M059J (cell line): ENCODE measurements around the gene SLC25A34. TPM values are rescaled to one million over a fixed set of nuclear protein-coding genes. Genes with fewer than 3 reads are reported as not detected.

Experiments used
- DNase-seq: peaks from one replicate; pipeline ENCODE4 v3.0.0-alpha.2; 2012; ENCODE audit warnings: low read depth
- total RNA-seq: library from RNA; depleted of rRNA; stranded (reverse); fragments of >200 nt; shearing (Covaris generic); gene quantifications from 2 replicates; pipeline ENCODE4 v1.2.3, GENCODE V29; 2014

The SLC25A34 gene
- total RNA-seq, 1 experiment from 2014 or later, result 0.27 TPM

DNA sequence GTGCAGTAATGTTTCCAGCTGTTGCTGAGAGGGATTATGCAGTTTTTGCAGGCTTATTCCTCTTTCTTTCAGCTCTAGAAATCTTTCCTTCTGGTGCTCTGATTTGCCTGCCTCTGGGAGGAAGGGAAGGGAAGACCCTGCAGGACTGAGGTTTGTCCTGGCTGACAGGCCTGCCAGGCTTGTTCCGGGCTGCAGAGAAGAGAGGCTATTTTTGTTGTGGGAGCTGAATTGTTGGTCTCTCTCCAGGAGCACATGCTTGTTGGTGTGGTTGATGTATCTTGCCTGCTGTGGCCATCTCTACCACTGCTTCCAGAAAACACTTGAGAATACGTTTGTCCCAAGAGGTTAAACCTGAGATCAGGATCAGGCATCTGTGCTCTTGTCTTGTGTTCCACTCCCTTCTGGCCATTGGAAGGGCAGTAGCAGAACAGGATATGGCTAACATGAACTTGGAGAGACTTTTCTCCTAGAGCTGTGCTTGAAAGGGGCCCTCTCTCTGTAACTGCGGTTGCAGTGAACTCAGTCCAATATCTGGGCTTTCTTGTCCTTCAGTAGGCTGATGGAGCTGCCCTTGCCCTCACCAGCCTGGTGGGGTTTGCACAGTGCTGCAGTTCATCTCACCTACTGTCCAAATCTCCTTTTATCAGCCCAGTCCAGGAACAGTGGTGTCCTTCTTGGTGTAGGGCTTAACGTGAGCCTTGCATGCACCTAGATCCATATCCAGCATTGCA is 21.5 kb upstream of the SLC25A34 start:
- DNase-seq, result no peak

DNA sequence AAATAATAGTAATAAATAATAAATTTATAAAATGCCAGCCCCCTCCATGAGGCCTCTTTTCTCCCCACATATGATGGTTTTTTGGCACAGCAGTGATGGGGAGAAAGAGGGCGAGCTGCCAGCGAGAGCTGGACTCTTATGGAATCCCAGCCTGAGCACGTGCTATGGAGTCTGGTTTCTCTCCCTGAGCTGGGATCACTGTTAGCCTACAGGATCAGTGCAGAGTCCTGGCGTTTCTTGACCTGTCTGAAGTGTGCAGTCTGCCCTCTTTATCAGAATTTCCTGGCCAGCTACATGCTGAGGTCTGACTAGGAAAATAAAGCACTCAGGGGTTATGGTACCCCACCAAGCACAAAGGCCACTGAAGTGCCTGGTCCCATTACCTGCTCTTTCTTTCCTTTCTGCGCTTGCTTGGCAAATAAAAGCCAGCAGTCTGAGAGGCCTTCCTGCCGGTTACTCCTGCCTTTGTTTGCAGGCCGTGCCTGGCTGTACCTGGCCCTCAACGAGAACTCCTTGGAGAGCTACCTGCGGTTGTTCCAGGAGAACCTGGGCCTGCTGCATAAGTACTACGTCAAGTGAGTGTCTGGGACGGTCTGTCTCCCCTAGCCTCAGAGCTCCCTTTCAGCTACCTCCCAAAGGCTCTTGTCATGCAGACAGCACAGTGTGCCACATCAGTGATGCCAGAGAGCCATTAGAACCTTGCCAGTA is 18.5 kb upstream of the SLC25A34 start:
- DNase-seq, result no peak

DNA sequence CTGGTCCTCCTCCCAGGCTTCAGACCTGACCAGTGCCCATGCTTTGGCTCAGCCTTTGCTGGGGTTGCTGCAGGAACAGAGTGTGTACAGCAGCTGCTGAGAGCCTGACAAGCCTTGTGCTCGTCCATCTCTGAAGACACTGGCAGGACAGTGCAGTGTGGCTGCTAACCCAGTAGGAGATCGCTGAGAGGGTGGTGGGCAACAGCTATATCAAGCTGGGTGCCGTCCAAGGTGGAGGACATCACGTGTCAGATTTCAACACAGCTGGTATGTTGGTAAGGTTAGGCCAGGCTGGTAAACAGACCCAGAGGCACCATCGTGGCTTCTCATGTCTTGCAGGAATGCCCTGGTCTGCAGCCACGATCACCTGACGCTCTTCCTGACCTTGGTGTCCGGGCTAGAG is 17.9 kb upstream of the SLC25A34 start:
- DNase-seq, result no peak

DNA sequence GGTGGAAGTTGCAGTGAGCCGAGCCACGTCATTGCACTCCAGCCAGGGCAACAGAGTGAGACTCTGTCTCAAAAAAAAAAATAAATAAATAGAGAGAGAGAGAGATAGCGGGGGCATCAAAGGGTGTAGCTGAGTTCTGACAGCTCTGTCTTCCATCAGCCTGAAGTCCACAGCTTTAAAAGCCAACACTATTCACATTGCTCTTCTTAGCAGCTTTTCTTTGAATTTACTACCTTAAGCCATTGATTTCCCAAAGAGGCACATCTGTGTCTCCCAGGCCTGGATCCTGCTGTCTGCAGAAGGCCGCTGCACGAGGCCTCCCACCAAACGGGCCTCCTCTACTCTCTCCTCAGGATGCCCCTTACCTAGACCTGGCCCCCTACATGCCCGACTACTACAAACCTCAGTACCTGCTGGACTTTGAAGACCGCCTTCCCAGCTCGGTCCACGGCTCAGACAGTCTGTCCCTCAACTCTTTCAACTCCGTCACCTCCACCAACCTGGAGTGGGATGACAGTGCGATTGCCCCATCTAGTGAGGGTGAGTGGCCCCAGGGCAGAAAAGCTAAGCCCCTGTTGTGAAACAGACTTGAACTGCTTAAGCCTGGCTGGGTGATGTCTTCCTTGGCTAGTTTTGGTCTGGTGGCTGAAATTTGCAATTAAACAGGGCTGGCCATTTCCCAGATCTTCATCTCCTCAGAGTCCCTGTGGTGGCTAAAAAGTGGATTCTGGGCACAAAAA is 16.5 kb upstream of the SLC25A34 start:
- no peak for DNase-seq

DNA sequence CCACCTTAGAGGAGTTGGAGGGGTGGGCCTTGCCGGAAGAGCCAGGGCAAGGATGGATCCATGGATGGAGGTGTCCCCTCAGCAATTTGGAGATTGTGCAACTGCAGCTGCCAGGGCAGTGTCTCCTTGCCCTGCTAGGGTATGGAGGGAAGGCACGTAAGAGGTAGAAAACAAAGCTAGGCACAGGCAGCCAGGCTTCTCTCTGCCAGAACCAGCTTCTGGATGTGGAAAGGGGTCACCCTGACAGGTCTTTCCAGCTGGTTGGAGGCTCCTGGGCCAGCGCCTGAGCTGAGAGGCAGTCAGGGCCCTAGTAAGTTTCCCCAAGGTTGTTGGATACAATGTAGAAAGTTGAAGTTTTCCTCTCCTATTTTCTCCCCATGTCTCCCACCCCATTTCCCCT is 15.2 kb upstream of the SLC25A34 start:
- no peak for DNase-seq

DNA sequence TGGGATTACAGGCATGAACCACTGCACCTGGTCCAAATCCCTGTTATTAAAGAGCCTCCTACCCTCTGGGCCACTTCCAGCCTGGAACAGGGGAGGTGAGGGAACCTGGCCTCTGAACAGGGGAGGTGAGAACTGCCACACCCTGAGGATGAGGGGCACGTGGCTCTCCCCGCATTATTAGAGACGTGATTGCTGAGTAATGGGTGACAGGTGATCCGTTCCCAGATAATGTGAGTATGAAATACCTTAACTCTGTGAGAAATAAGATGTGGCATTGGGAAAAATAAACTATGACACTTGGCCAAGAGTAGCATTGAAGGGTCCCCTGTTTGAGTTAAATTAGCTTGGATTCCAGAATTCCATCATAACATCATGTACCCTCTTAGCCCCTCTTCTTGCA is 13.6 kb upstream of the SLC25A34 start:
- DNase-seq, result no peak

DNA sequence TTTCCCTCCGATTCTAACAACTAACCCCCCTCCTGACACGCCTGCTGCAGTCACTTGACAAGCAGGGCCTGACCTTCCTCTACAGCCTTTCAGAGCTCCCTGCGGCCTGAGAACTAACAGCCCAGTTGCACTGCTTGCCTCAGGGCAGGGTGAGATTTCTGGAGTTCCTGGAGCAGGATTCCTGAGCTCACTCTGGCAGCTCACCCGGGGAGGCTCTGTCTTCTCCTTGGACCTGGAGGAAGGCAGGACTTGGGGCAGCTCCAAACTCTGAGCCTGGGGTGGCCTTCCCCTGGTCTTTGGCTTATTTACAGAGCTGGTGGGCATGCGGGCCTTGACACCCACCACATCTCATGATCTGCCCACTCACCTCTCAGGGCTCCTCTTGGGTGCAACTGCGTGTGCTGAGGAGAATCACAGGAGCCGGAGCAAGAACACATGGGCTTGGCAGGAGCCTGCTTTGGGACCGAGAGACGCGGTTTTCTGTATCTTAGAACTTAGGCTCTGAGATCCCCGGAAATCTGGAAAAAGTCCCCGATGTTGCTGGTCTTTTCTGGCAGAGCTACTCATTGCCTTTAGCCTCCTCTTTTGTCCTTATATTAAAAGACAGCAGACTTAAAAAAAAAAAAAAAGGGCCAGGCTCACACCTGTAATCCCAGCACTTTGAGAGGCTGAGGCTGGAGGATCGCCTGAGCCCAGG is 13.1 kb upstream of the SLC25A34 start:
- DNase-seq, result no peak

DNA sequence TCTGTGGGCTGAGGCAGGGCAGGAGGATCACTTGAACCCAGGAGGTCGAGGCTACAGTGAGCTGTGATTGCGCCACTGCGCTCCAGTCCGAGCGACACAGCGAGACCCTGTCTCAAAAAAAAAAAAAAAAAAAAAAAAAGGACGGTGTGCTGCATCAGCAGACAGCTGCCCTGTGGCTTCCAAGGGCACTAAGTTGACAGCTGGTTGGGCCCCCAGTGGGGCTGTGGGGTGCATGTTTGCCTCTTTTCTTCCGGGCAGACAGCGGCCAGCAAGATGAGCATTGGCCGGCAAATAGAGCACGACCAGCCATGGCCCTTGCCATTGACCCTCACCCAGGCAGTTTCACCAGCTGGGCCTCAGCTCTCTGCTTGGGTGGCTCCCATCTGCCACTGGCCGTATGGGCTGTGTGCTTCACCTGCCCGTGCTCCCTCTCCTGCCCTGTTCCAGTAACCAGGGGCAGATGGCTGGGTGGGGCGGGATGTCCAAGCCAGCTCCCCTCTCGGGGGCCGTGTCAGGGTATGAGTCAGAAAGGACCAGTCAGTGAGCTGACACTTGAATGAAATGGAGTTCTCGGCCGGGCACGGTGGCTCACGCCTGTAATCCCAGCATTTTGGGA is 12.3 kb upstream of the SLC25A34 start:
- DNase-seq, result no peak

DNA sequence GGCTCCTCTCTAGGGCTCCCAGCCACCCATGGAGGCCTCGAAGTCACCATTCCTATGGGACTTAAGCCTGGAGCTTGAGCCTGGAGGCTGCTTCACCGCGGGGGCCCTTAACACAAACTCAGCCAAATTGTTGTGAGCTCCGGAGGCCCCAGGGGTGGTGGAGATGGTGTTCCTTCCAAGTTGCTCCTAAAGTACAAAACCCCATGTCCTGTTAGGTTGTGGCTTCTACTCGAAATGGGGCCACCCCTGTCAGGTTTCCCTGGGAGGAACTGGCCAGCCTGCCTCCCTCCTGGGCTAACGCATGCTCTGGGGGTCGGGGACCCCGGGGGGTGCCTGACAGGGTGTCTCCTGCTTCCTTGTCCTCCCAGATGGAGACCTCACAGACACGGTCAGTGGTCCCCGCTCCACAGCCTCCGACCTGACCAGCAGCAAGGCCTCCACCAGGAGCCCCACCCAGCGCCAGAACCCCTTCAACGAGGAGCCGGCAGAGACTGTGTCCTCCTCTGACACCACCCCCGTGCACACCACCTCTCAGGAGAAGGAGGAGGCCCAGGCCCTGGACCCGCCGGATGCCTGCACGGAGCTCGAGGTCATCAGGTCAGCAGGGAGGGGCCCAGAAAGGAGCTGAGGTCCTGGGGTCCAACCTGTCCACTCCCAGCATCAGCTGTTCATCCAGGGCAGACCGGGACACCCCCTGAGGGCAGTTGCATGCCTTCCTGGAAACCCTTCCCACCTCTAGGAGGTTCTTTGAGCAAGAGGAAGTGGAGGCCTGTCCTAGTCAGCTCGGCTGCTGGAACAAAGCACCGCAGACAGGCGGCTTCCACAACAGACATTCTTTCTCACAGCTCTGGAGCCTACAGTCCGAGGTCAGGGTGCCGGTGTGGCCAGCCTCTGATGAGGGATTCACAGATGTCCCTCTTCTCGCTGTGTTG is 10.8 kb upstream of the SLC25A34 start:
- DNase-seq, result no peak

DNA sequence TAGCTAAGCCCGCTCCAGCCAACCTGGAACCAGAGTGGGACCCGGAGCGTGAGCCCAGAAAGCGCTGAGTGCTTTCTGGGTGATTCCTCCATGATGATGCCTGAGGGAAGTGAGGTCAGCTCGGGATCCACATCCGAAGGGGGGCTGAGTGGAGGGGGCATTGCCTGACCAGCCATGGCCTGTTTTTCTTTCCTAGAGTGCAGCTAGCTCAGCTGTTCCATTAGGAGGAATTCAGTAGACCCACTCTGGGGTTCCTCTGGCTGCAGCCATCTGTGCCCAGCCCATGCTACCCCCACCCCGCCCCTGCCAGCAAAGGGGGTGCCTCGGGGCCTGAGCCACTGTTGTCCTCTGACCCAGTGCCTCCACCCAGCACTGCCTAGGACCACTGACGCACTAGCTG is 9.6 kb upstream of the SLC25A34 start:
- DNase-seq, result no peak

DNA sequence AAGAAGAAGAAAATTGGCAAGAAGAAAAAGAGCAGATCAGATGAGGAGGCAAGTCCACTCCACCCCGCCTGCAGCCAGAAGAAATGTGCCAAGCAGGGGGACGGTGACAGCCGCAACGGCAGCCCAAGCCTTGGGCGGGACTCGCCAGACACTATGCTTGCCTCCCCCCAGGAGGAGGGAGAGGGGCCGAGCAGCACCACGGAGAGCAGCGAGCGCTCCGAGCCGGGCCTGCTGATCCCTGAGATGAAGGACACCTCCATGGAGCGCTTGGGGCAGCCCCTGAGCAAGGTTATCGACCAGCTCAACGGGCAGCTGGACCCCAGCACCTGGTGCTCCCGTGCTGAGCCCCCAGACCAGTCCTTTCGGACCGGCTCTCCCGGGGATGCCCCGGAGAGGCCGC is 9.0 kb upstream of the SLC25A34 start:
- DNase-seq, result no peak

DNA sequence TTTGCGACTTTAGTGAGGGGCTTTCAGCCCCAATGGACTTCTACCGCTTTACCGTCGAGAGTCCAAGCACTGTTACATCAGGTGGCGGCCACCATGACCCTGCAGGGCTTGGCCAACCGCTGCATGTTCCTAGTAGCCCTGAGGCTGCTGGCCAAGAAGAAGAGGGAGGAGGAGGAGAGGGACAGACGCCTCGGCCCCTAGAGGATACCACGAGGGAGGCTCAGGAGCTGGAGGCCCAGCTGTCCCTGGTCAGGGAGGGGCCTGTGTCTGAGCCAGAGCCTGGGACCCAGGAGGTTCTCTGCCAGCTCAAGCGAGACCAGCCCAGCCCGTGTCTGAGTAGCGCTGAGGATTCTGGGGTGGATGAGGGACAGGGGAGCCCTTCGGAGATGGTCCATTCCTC is 8.6 kb upstream of the SLC25A34 start:
- no peak for DNase-seq

DNA sequence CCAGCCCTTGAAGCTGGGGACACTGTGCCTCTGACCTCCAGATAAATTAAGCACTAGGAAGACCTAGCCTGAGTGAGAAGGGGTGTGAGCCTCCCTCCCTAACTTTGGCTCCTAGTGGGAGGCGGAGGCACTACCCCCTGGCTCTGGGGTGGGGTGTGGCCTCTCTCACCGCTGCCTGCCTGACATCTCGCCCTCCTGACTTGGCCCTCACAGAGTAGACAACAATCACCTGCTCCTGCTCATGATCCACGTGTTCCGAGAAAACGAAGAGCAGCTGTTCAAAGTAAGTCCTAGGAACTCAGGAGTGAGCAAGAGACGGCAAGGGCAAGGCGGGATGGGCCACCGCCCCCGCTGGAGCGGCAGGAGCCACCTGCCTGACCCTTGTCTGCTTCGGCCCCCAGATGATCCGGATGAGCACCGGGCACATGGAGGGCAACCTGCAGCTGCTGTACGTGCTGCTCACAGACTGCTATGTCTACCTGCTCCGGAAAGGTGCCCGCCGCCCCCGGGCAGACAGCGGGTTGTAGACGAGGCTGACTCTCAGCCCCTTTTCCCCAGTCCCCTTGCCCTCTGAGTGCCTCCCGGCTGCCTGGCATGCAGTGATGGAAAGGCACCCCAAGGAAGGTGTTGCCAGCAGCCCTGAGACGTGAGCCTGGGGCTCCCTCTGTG is 8.1 kb upstream of the SLC25A34 start:
- DNase-seq, result no peak

DNA sequence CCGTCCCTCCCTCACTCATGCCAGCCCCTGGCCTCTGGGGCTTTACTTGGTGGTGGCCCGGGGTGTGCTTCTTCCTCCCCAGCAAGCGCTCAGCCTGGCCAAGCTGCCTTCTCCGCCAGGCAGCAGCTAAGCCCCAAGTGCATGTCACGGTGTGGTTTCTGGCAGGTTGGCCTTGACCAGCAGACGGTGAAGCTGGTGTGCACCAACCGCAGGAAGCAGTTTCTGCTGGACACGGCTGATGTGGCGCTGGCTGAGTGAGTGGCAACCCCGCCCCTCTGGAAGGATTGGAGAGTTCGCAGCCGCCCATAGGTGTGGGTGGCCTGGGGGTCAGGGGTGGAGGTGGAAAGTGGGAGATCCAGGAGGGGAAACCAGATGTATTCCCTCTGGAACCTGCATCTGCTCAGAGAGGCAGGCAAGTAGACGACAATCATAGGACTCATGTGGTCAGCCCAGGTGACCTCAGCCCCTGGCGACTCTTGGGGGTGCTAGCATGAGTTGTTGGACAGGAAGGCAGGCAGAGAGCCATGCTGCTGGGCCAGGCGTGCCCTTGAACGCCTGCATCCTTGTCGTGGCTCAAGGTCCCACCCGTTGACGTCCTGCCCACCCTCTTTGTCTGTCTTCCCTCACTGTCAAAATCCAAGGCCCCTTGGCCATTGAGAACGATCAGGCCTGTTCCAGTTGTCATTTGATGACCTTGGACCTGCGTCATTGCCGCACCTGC is 7.0 kb upstream of the SLC25A34 start:
- DNase-seq, result no peak

DNA sequence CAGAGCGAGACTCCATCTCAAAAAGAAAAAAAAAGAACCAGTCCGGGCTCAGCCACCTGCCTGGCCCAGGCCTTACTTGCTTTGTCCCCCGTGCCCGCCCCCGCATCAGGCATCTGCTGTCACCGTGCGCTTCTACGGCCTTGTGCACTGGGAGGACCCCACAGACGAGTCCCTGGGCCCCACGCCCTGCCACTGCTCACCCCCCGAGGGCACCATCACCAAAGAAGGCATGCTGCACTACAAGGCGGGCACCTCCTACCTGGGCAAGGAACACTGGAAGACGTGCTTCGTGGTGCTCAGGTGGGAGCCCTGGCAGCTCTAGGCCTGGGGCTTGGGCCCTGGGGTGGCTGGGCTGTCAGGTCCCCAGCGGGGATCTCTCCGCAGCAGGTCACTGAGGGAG is 5.6 kb upstream of the SLC25A34 start:
- no peak for DNase-seq

DNA sequence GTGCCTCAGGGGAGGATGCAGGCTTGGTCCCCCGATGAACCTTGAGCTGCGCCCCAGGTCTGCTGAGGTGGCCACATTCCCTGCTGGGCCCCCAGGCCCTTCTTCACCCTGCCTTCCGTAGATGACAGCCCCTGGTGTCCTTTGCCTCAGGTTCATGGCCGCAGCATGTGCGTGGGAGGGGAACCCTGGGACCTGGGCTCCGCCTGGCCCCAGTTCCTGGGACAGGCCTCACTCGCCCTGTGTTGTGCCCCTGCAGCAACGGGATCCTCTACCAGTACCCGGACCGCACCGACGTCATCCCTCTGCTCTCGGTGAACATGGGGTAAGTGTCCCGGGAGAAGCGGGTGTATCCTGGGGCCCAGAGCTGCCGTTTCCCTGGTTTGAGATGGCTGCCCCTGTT is 5.1 kb upstream of the SLC25A34 start:
- DNase-seq, result no peak

DNA sequence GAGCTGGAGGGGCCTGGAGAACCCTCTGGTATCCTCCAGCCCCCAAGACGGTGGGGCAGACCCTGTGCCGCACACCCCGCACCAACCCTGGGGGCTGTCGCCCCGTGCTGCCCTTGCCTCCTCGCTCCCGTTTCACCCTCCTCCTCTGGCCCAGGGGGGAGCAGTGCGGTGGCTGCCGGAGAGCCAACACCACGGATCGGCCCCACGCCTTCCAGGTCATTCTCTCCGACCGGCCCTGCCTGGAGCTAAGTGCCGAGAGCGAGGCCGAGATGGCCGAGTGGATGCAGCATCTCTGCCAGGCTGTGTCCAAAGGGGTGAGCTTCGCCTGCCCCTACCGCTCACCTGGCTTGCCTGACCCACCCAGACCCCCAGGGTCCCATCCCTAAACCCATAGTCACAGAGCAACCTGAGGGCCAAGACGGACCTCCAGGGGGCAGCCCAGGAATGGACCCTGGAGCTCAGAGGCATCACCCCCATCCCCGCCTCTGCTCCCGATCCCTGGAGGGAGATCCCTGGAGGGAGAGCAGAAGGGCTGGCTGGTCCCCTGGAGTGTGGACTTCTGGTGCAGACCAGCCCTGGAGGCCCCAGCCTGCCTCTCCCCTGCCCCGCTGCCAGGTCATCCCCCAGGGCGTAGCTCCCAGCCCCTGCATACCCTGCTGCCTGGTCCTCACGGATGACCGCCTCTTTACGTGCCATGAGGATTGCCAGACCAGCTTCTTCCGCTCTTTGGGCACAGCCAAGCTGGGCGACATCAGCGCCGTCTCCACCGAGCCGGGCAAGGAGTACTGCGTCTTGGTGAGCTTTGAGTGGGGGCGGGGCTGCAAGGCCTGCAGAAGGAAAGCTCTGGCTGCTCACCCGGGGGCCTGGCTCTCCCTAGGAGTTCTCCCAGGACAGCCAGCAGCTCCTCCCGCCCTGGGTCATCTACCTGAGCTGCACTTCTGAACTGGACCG is 4.0 kb upstream of the SLC25A34 start:
- DNase-seq, result no peak

DNA sequence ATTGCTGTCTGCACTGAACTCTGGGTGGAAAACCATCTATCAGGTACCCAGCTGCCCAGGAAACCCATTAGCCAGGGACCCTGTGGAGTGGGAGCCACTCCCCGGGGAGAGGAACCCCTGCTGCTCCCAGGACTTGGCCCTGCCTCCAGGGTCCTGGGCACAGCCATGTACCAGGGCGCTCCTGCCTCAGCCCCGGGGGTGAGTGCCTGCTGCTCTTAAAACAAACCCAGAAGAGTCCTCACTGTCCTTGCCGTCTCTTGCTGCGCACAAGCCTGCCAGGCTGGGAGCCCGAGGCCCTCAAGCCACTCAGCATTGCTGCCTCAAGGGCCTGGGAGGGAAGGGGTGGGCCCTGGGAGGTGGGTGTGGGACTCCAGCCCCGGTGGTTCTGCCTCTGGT is 3.4 kb upstream of the SLC25A34 start:
- no peak for DNase-seq
